Left ventricle myocardium superior (tissue), 1 donor: ENCODE results near the gene KRTAP2-3. TPM values are rescaled to one million over a fixed set of nuclear protein-coding genes. Genes with fewer than 3 reads are reported as not detected.
"Not testable (repeated sequence)": the region's sequence is repeated elsewhere in the genome, so short reads cannot be mapped to it uniquely, and the experiment has no call there.

Experiments
- ATAC-seq: fragments of 200-7000 bp; cut with Tn5 transposase; one replicate; pipeline ENCODE4 v1.9.1; 2020; ENCODE audit warnings: mild to moderate bottlenecking, moderate library complexity
- DNase-seq: peaks from one replicate; pipeline ENCODE4 v3.0.0-alpha.2; 2020
- intact Hi-C: fragments of 100-400 bp; cut with micrococcal nuclease; formaldehyde crosslinking; loops from one replicate; pipeline ENCODE4 v1.11.0; 2022
- total RNA-seq: library from RNA; stranded (reverse); fragmentation: NEBNext Ultra II Directional; extraction: Animal tissue kit (Norgen Biotek cat#: 25700); gene quantifications from one replicate; pipeline ENCODE4 v1.2.1, GENCODE V29; 2021
- donor health status: DM: no; HTN: yes; CAD: no; lungs with severe emphysema.

The KRTAP2-3 gene
- total RNA-seq, 1 donor from 2014 or later: not detected

DNA sequence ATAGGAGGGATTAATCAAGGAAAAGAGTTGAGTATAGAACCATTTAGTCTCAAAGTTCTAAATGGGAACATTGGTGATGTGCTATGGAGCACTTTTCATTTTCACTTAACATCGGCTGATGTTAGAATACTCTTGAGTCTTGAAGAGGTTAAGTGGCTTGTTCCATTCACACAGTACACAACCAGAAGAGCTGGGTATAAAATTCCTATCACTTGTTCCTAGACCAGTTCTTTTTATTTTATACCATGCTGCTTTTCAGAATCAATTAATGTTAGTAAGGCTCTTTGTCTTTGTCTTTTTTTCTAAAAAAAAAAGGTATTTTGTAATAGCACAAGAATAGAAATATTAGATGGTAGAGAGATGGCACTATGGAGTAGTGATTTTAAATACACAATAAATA is 17.0 kb downstream of the KRTAP2-3 start:
- no peak for DNase-seq
- intact Hi-C loops: no loop called here
- no peak for ATAC-seq

DNA sequence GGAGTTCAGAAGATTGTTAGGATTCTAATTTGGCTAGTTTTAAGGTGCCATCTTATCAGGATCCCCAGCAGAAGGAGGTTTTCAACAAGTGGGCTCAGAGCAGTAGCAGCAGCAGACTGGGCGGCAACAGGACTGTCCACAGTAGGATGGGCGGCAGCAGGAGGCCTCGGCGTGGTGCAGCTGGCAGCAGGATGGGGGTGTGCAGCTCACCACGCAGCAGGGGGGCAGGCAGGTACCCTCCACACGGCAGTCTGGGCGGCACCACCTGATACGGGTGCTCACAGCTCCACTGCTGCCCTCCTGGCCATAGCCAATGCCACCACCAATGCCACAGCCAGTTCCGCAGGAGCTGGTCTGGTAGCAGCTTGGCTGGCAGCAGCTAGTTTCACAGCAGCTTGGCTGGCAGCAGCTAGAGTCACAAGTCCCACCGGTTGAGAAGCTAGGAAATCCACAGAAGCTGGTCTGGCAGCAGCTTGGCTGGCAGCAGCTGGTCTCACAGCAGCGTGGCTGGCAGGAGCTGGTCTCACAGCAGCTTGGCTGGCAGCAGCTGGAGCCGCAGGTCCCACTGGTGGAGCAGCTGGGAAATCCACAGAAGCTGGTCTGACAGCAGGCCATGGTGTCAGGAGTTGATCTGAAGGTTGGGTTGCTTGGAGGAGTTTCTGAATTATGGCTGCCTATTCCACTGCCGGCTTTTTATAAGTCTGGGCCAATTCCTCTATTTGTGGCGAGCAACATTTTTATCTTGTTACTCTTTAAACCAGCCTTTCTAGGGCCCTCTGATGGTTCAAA is 18.9 kb downstream of the KRTAP2-3 start, which contains the start of gene KRTAP1-1:
KRTAP1-1 (minus strand) TSS at position 668 of the 789 bp plus-strand sequence; CDS start at position 615, 53 bp downstream.
- DNase-seq, ATAC-seq, intact Hi-C loops: not testable (repeated sequence)

DNA sequence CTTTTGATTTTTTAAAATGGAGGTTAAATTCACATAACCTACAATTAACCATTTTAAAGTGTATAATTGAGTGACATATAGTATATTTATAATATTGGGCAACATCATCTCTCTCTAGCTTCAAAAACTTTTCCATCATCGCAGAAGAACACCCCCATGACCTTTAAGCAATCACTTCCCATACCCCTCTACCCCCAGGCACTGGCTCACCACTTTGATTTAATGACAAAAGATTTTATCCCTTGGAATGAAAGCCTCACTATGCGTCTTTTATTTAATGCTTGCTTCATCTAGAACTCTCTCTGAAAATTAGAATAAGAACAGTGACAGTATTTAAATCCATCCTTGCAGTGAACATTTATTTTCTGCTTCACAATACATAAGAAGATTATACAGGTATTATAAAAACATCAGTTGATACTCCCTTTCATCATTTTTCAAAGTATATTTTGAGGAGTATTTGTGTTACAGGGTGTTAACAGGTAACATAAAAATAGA is 22.0 kb downstream of the KRTAP2-3 start:
- ATAC-seq: no peak
- intact Hi-C loops: no loop called here

DNA sequence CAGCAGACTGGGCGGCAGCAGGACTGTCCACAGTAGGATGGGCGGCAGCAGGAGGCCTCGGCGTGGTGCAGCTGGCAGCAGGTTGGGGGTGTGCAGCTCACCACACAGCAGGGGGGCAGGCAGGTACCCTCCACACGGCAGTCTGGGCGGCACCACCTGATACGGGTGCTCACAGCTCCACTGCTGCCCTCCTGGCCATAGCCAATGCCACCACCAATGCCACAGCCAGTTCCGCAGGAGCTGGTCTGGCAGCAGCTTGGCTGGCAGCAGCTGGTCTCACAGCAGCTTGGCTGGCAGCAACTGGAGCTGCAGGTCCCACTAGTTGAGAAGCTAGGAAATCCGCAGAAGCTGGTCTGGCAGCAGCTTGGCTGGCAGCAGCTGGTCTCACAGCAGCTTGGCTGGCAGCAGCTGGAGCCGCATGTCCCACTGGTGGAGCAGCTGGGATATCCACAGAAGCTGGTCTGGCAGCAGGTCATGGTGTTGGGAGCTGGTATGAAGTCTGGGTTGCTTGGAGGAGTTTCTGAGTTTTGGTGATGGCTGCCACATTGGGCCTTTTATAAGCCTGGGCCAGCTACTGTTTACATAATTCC is 25.5 kb downstream of the KRTAP2-3 start, which contains the start of gene KRTAP1-3:
KRTAP1-3 (minus strand) TSS at position 529 of the 590 bp plus-strand sequence; CDS start at position 476, 53 bp downstream.
- DNase-seq, ATAC-seq, intact Hi-C loops: not testable (repeated sequence)

More for the DNA sequence above, 22.0 kb downstream of the KRTAP2-3 start:
- no peak for DNase-seq

DNA sequence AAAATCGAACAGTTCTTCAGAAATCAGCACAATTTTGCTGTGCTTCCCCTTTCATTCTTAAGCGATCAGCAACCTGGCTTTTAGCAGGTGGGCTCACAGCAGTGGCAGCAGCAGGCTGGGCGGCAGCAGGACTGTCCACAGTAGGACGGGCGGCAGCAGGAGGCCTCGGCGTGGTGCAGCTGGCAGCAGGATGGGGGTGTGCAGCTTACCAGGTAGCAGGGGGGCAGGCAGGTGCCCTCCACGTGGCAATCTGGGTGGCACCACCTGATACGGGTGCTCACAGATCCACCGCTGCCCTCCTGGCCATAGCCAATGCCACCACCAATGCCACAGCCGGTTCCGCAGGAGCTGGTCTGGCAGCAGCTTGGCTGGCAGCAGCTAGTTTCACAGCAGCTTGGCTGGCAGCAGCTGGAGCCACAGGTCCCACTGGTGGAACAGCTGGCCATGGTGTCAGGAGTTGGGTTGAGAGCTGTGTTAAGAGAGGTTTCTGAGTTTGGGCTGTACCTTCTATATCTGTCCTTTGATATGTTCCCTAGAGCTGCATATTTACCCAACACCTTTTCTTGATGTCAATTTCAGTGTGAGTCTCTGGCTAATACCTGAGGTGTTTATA is 30.2 kb downstream of the KRTAP2-3 start, which contains the start of gene KRTAP1-4:
KRTAP1-4 (minus strand) TSS at position 563 of the 613 bp plus-strand sequence; CDS start at position 446, 117 bp downstream.
- intact Hi-C loops: loop anchor here (2.0 kb wide), 1 partner anchor 63 kb away; the partner anchor contains the start of gene KRT39
- ATAC-seq: no peak
- no peak for DNase-seq

DNA sequence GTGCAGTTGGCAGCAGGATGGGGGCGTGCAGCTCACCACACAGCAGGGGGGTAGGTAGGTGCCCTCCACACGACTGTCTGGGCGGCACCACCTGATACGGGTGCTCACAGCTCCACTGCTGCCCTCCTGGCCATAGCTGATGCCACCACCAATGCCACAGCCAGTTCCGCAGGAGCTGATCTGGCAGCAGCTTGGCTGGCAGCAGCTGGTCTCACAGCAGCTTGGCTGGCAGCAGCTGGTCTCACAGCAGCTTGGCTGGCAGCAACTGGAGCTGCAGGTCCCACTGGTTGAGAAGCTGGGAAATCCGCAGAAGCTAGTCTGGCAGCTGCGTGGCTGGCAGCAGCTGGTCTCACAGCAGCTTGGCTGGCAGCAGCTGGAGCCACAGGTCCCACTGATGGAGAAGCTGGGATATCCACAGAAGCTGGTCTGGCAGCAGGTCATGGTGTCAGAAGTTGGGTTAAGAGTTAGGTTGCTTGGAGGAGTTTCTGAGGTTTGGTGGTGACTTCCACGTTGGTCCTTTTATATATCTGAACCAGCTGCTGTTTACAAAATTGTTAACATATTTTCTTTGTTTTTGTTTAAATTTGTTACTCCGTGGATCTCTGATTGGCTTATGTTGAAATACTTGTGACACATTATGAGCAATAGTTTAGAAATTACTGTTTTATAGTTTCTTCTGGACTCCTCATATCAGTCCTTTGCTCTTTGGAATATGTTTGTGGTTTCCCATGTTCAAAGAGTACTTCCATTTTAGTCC is 33.0 kb downstream of the KRTAP2-3 start, which contains the start of gene KRTAP1-5:
KRTAP1-5 (minus strand) TSS at position 494 of the 757 bp plus-strand sequence; CDS start at position 441, 53 bp downstream.
- DNase-seq: no peak
- intact Hi-C loops: no loop called here
- no peak for ATAC-seq

DNA sequence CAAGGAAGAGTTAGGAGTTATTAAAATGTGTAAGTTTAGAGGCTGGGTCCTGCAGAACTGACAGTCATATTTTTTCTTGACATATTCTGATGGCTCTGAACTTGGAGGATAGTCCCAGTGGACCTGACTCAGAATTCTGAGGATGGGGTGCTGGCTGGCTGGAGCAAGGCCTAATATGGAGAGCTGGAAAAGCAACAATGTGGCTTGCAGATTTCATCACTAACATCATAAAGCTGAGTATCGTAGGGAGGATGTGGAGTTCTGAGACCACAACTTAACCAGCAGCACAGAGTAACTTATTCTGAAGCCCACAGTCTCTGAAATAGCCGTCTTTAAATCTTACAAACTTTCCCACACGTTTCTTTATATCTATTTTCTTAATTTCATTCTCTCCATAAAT is 35.2 kb downstream of the KRTAP2-3 start:
- DNase-seq: no peak
- ATAC-seq: no peak
- intact Hi-C loops: no loop called here

DNA sequence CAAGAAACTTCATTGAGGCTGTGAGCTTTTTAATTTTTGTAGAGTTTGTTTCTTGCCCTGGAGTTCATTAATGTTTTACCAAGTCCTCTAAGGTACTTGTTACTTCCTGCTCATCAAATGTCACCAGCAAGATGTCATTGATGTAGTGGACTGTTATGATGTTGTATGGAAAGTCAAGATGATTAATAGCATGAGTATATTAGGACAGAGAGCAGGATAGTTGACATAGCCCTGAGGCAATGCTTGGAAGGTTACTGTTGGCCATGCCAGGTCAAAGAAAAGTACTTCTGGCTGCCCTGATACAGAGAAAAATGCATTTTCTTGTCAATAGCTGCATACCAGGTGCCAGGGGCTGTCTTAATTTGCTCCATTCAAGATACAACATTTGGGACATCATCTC is 39.6 kb downstream of the KRTAP2-3 start:
- intact Hi-C loops: no loop called here
- no peak for DNase-seq
- no peak for ATAC-seq

DNA sequence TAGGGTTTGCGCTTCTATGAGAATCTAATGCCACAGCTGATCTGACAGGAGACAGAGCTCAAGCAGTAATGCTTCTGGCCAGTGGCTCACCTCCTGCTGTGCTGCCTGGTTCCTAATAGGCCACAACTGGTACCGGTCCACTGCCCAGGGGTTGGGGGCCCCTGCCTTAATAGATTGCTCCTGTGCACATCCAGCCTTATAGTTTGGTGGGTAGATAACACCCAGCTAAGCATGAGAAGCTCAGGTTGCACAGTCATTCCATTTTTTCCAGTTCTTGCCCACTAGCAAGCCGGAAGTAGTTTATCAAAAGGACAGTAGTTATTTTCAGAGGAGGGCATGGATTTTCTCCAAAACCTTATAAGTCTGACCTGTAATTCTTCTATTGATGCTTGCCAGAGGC is 40.5 kb downstream of the KRTAP2-3 start:
- ATAC-seq: no peak
- no peak for DNase-seq
- intact Hi-C loops: no loop called here

DNA sequence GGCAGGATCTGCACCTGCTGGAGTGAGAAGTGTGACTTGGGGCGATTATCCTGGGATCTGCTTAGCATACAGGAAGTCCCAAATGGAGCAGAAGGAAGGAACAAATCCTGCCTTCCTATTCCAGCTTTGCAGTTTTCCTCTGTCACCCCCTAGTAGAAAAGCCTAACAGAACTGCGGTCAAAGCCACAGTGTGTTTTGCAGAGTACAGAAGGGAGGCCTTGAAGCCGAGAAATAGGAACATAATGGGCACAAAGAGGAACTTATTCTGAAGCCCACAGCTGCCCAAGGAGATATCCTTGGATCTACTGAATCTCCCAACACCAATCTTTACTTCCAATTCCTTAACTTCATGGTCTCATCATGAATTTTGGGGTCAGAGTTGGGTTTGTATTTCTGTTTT is 41.4 kb downstream of the KRTAP2-3 start:
- ATAC-seq (no peak), DNase-seq (no peak)
- intact Hi-C loops: no loop called here

DNA sequence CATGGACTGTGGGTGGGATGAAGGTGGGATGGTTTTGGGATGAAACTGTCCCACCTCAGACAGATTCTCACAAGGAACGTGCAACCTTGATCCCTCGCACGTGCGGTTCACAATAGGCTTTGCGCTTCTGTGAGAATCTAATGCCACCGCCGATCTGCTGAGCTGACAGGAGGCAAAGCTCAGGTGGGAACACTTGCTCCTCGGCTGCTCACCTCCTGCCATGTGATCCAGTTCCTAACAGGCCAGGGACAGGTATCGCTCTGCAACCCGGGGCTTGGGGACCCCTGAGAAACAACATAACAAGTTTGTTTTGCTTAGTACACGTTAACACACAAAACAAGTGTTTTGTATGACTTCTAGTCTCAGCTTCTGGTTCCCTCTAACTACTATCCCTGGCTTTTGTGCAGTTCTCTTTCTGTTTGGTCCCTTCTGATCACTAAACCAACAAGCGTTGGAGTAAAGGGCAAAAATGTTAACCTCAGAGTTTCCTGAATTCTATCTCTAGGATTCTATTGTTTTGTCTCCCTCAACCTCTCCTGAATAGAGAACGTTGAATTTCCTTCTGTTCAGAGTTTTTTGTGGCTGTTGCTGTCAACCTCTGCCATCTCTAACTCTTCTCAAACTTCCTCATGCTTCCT is 43.2 kb downstream of the KRTAP2-3 start:
- intact Hi-C loops: no loop called here
- no peak for DNase-seq
- ATAC-seq: no peak

DNA sequence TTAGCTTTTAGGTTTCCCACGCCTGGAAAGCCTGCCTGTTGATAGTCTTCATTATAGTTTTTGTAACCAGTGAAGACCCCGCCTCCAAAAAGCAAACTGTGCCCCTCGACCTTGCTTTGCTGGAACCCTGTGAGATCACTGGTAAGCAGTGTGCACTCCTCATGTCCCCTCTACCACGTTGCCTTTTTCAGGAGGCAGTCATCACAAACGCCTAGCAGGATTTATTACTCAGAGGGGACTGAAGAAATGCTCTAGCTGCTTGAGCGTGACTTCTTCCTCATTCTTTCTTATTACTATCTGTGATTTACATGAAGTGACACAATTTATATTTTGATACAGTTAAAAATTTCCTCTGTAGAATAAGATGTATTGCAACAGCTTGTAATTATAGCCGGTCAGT is 44.5 kb downstream of the KRTAP2-3 start:
- intact Hi-C loops: no loop called here
- DNase-seq: no peak
- no peak for ATAC-seq

DNA sequence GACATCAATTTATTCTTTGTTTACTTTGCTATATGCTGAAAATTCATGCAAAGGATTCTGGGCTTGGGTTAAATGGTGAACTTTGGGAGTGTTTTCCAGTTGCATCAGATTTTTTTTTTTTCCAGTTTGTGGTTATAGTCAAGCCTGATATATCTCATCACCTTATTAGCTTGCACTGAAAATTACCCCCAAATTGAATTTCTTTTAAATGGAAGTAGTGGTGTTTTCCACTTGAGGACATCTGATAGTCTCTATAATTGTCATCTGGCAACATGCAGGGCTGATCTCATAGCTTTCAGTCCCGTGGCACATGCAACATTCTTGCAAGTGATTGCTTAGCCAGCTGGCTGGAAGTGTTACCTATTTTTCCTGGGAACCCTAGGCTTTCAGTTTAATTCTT is 46.3 kb downstream of the KRTAP2-3 start:
- ATAC-seq: peak; percentile 64

DNA sequence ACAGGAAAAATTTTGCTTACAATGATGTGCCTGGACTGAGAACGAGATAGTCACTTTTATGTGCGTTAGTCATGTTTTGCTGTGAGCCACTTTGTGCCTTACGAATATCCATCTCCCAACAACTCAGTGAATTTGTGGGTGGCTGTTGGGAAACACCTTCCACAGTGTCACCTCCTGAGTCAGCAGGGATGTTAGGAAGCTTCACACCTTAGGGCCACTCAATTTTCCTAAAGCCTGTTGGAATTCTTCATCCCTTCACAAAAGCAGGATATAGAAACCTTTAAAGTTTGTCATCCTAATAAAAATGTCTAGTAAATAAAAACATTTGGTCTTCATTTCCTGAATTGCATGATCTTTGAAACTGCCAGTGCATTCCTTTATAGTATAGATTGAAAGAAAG is 46.7 kb downstream of the KRTAP2-3 start:
- DNase-seq (no peak), ATAC-seq (no peak)
- intact Hi-C loops: no loop called here

More for the DNA sequence above, 46.3 kb downstream of the KRTAP2-3 start:
- intact Hi-C loops: no loop called here
- DNase-seq: no peak

DNA sequence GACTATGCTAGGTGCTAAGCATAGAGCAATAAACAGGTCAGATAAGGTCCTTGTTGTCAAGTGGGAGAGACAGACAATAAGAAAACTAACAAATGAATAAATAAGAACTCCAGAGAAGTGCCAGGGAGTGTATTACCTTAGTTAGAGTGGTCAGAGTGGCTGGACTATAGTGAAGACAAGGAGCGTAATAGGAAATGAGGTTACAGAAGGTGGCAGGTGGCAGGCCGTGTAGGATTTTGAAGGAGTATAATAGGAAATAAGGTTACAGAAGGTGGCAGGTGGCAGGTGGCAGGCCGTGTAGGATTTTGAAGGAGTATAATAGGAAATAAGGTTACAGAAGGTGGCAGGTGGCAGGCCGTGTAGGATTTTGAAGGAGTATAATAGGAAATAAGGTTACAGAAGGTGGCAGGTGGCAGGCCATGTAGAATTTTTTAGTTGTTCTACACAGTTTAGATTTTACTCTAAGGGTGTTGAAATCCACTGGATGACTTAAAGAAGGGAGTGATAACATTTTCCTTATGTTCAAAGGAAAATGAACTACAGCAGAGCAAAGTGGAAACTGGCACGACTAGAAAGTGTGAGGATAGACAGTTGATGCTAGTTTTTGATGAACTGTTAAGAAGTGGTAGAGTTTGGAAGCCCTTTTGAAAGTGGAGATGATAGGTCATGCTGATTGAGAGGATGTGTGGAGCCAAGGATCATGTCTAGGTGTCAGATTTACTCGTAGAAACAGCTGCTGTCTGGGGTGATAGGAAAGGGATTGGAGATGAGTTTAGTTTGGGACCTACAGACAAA is 47.4 kb downstream of the KRTAP2-3 start:
- DNase-seq (no peak), ATAC-seq (no peak)
- intact Hi-C loops: no loop called here

DNA sequence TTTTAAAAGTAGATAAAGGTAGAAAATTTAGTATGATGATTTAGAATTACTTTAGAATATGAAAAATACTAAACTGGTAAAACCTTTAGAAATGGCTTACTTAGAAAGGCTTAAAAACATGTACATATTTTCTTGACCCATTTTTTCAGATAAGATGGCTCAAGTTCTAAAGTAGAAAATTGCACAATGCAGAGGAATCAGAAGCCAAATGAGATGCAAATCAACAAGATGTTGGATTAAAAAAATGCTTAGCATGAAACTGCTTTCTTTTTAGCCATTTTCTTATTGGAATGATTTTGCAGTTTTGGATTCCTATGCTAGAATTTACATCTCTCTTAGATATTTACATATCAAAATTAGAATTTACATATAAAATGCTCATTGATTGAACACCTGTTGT is 49.5 kb downstream of the KRTAP2-3 start:
- intact Hi-C loops: no loop called here
- ATAC-seq: no peak
- no peak for DNase-seq

DNA sequence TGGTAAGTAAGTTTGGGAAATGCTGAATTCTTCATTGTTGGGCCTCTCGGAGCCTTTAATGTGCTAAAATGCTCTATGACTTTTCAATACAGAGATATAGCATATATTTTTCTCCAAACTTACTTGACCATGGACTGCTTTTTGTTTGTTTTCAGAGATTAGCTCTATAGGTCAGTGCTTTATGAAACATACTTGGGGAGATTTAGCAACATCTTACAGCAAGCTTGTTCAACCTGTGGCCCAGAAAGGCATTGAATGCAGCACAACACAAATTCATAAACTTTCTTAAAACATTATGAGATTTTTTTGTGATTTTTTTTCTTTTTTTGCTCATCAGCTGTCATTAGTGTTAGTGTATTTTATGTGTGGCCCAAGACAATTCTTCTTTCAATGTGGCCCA is 50.0 kb downstream of the KRTAP2-3 start:
- ATAC-seq: no peak
- DNase-seq: no peak
- intact Hi-C loops: loop anchor here (5.0 kb wide), 1 partner anchor 42 kb away; no protein-coding TSS in a partner anchor
